Stomach smooth muscle (tissue), 2 donors: ENCODE results near the gene GYG2.

ENCODE experiments used
- H3K27ac ChIP-seq: one replicate; pipeline ENCODE4 v1.7.0; 2013; ENCODE audit warnings: mild to moderate bottlenecking, low read length, inconsistent platforms
- H3K27me3 ChIP-seq, 2 donors: one replicate each; pipeline ENCODE4 v1.7.0; 2013; ENCODE audit warnings: low read length in 2 of 2; ENCODE audit not compliant: insufficient read depth in 2 of 2, control insufficient read depth in 1 of 2
- H3K36me3 ChIP-seq, 2 donors: one replicate each; pipeline ENCODE4 v1.7.0; 2013; ENCODE audit warnings: low read length in 2 of 2; ENCODE audit not compliant: control insufficient read depth in 2 of 2, insufficient read depth in 2 of 2
- H3K4me1 ChIP-seq: one replicate; pipeline ENCODE4 v1.7.0; 2013; ENCODE audit warnings: low read length; ENCODE audit not compliant: control insufficient read depth, insufficient read depth
- H3K4me3 ChIP-seq, 2 donors: one replicate each; pipeline ENCODE4 v1.7.0; 2013; ENCODE audit warnings: low read length in 2 of 2
- H3K9ac ChIP-seq, 2 donors: one replicate each; pipeline ENCODE4 v1.7.0; 2013; ENCODE audit warnings: low read length in 2 of 2, mild to moderate bottlenecking in 1 of 2
- H3K9me3 ChIP-seq, 2 donors: one replicate each; pipeline ENCODE4 v1.7.0; 2013; ENCODE audit warnings: low read length in 2 of 2; ENCODE audit not compliant: control insufficient read depth in 2 of 2
- donor health status: healthy.
- donor health status: Pancreatic carcinoma.

GYG2 gene

GRCh38 chrX:2817036-2817435, 11.7 kb upstream of the GYG2 start:
- Histone ChIP-seq H3K27me3 (peaks cover 0 to 2% of the 10 kb centered on the region in 2 donors), H3K9me3 (no peaks in the 10 kb centered on the region), H3K4me1 (no peaks in the 10 kb centered on the region), H3K36me3 (no peaks in the 10 kb centered on the region), H3K27ac (no peak overlapping the region), H3K9ac (no peak overlapping the region), H3K4me3 (no peak overlapping the region)

- H3K9ac ChIP-seq: no peak overlapping the region
- no peak overlapping the region for H3K4me3 ChIP-seq
- no peaks in the 10 kb centered on the region for H3K4me1 ChIP-seq
- peaks cover 0 to 2% of the 10 kb centered on the region in 2 donors for H3K27me3 ChIP-seq
- no peaks in the 10 kb centered on the region for H3K36me3 ChIP-seq
- no peak overlapping the region for H3K27ac ChIP-seq
- peaks cover 0 to 4% of the 10 kb centered on the region in 2 donors for H3K9me3 ChIP-seq
Measured at GRCh38 chrX:2819345-2820135, 9.2 kb upstream of the GYG2 start.

GRCh38 chrX:2820136-2820771, 8.5 kb upstream of the GYG2 start:
- H3K27ac ChIP-seq: no peak overlapping the region
- H3K36me3 ChIP-seq: no peaks in the 10 kb centered on the region
- peaks cover 0 to 4% of the 10 kb centered on the region in 2 donors for H3K9me3 ChIP-seq
- H3K4me3 ChIP-seq: no peak overlapping the region
- H3K27me3 ChIP-seq: peaks cover 0 to 1% of the 10 kb centered on the region in 2 donors
- no peaks in the 10 kb centered on the region for H3K4me1 ChIP-seq
- no peak overlapping the region for H3K9ac ChIP-seq

- Histone ChIP-seq H3K9ac (no peak overlapping the region), H3K4me1 (no peaks in the 10 kb centered on the region), H3K27ac (no peak overlapping the region), H3K9me3 (peaks cover 0 to 4% of the 10 kb centered on the region in 2 donors), H3K4me3 (no peak overlapping the region), H3K27me3 (peaks cover 0 to 6% of the 10 kb centered on the region in 2 donors), H3K36me3 (no peaks in the 10 kb centered on the region)
Measured at GRCh38 chrX:2823795-2824386, 4.8 kb upstream of the GYG2 start.

- Histone ChIP-seq H3K9me3 (peaks cover 0 to 4% of the 10 kb centered on the region in 2 donors), H3K4me3 (no peak overlapping the region), H3K27ac (no peak overlapping the region), H3K9ac (no peak overlapping the region), H3K27me3 (peaks cover 3 to 6% of the 10 kb centered on the region in 2 donors), H3K36me3 (no peaks in the 10 kb centered on the region), H3K4me1 (peaks cover 5% of the 10 kb centered on the region)
Measured at GRCh38 chrX:2824886-2825285, 3.8 kb upstream of the GYG2 start.

- peaks cover 5 to 17% of the 10 kb centered on the region in 2 donors for H3K27me3 ChIP-seq
- no peak overlapping the region for H3K4me3 ChIP-seq
- peaks cover 6% of the 10 kb centered on the region for H3K4me1 ChIP-seq
- no peak overlapping the region for H3K27ac ChIP-seq
- H3K36me3 ChIP-seq: no peaks in the 10 kb centered on the region
- no peaks in the 10 kb centered on the region for H3K9me3 ChIP-seq
- H3K9ac ChIP-seq: no peak overlapping the region
Measured at GRCh38 chrX:2828959-2829411, 255 bp downstream of the GYG2 start.

GRCh38 chrX:2829469-2830246, 928 bp downstream of the GYG2 start:
- Histone ChIP-seq H3K36me3 (no peaks in the 10 kb centered on the region), H3K27ac (no peak overlapping the region), H3K27me3 (peaks cover 5 to 19% of the 10 kb centered on the region in 2 donors), H3K9me3 (no peaks in the 10 kb centered on the region), H3K4me1 (peaks cover 6% of the 10 kb centered on the region), H3K9ac (no peak overlapping the region), H3K4me3 (no peak overlapping the region)

GRCh38 chrX:2831471-2832228, 2.9 kb downstream of the GYG2 start:
- H3K27me3 ChIP-seq: peaks cover 5 to 17% of the 10 kb centered on the region in 2 donors
- peaks cover 6% of the 10 kb centered on the region for H3K4me1 ChIP-seq
- H3K9me3 ChIP-seq: no peaks in the 10 kb centered on the region
- H3K36me3 ChIP-seq: no peaks in the 10 kb centered on the region
- no peak overlapping the region for H3K4me3 ChIP-seq
- no peak overlapping the region for H3K27ac ChIP-seq
- H3K9ac ChIP-seq: no peak overlapping the region

GRCh38 chrX:2837961-2838360, 9.2 kb downstream of the GYG2 start:
- H3K36me3 ChIP-seq: no peaks in the 10 kb centered on the region
- no peaks in the 10 kb centered on the region for H3K4me1 ChIP-seq
- no peak overlapping the region for H3K27ac ChIP-seq
- peaks cover 0 to 4% of the 10 kb centered on the region in 2 donors for H3K27me3 ChIP-seq
- peaks cover 0 to 3% of the 10 kb centered on the region in 2 donors for H3K9me3 ChIP-seq
- H3K9ac ChIP-seq: no peak overlapping the region
- no peak overlapping the region for H3K4me3 ChIP-seq

GRCh38 chrX:2840961-2841360, 12.2 kb downstream of the GYG2 start:
- H3K36me3 ChIP-seq: no peaks in the 10 kb centered on the region
- H3K27me3 ChIP-seq: no peaks in the 10 kb centered on the region
- H3K27ac ChIP-seq: no peak overlapping the region
- no peaks in the 10 kb centered on the region for H3K4me1 ChIP-seq
- H3K4me3 ChIP-seq: no peak overlapping the region
- peaks cover 0 to 3% of the 10 kb centered on the region in 2 donors for H3K9me3 ChIP-seq
- H3K9ac ChIP-seq: no peak overlapping the region
